GM18505 (cell line): ENCODE data around the gene CD3G.

Experiments used
- ATAC-seq: cut with Tn5 transposase; IDR thresholded peaks from one replicate; pipeline ENCODE4 v1.9.1; 2021; ENCODE audit not compliant: unreplicated experiment
- POLR2A ChIP-seq: IDR thresholded peaks from 4 replicates; pipeline ENCODE4 v1.6.1; 2011; ENCODE audit warnings: borderline replicate concordance; ENCODE audit not compliant: insufficient read depth, insufficient read length; ENCODE audit errors: extremely low read depth

CD3G gene

DNA sequence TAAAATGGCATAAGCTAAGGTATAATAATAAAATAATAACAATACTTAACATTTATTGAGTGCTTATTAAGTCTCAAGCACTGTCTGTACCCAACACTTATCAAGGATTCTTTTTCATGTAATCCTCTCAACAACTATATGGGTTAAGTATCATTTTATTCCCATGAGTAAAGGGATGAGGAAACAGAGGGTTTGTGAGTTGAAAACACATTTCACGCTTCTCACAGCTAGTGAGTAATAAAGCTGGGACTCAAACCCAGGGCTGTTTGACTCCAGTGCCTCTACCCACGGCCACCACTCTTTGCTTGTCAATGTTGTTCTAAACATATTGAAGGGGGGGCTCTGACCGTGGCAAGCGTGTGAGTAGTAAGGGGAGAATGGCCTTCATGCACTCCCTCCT, 30.9 kb upstream of the CD3G start:
- ATAC-seq = no peak
- no peak for TF ChIP-seq POLR2A

DNA sequence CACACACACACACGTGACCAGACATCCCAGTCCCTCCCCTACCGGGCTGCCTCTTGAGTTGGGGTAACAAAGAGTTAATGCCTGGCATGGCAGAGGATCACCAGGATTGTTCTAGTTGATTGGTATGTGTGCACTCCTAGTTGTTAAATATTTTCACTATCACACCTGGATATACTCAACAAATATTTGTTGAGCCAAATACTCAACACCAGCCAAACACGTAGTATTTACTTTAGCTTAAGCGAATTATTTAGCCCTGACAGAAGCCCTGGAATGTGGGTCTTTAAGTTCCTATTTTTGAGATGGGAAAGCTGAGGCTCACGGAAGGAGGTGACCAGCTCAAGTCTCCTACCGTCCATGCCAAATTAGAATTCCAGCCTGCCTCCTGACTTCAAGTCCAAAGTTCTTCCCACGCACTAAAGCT, 29.1 kb upstream of the CD3G start:
- TF ChIP-seq POLR2A = no peak
- ATAC-seq = no peak

- no peak for ATAC-seq
- no peak for TF ChIP-seq POLR2A
Observed at GRCh38 chr11:118318124-118318523, 26.0 kb upstream of the CD3G start.

GRCh38 chr11:118318581-118319336, 25.4 kb upstream of the CD3G start:
- TF ChIP-seq POLR2A = no peak
- ATAC-seq = no peak

DNA sequence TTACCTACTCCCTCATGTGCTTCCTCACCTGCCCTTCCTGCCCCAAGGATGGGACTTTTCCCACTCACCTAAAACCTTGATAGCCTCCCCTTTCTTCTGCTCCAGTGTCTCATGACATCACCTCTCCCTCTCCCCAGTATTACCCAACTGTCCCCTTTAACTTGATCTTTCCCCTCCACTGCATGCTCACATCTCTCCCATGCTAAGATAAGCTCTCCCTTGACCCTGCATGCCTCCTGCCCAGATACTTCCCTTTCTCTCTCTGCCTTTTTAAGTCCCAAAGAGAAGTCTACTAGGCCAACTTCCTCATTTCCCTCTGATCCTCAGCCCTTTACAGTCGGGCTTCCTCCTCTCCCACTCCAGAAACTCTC, 24.8 kb upstream of the CD3G start:
- TF ChIP-seq POLR2A = no peak
- ATAC-seq = no peak

DNA sequence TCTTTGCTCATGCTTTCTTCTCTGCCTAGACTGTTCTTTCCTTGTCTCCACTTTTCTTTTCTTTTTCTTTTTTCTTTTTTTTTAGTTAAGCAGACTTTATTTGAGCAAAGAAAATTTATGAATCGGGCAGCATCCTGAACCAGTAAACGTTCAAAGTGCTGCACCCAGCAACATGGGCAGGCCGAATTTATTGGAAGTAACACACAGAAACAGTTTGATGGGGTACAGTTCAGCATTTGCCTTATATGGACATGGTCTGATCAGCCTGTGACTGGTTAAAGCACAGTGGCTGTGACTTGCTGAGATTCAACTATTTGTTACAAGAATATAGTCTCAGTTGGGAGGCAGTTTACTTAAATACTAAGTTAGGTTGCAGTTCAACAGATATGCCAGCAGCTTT, 23.6 kb upstream of the CD3G start:
- ATAC-seq = no peak
- no peak for TF ChIP-seq POLR2A

DNA sequence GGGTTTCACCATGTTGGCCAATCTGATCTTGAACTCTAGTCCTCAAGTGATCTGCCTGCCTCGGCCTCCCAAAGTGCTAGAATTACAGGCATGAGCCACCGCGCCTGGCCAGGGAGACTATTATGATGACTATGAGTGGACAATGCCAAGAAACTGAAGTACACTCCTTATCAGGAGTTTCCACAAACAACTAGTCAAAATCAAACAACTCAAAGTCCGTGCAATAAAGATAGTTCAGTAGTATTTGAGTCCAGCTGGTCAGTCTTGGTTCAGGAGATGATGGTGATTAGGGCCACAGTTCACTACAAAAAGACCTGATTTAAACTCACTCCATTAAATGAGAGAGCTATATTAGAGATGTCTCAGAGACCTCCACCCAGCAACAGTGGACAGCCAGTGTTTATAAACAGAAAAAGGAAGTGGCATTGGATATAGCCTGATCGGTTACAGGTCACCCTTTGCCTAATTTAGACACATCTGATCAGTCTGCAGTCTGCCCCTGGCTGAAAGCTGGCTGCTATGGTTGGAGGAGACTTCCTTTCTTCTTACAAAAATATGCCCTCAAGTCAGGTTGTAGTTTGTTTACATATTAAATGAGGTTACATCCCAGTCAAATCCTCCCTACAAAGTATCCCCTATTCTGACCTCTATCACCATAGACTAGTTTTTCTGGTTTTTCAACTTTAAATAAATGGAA, 22.6 kb upstream of the CD3G start:
- ATAC-seq = no peak
- no peak for TF ChIP-seq POLR2A

DNA sequence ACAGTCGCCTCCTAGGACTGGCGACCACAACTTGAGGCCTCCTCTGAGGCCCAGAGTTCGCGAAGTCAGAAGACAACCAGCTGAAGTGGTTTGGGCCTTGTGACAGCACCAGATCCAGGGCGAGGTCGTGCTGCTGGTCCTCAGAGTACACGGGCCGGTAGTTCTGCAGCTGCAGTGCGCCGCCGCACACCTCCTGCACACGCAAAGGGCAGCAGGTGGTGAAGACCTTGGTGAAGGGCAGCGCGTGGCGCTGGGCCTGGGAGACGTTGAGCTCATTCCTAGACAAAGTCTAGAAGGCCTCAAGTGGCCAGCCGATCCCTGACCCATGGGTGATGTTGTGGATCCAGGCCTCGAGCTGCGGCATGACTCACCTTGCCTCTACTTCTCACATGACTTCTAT, 21.4 kb upstream of the CD3G start:
- TF ChIP-seq POLR2A = no peak
- no peak for ATAC-seq

- no peak for ATAC-seq
- TF ChIP-seq POLR2A = no peak
Observed at GRCh38 chr11:118325283-118325682, 18.9 kb upstream of the CD3G start.

DNA sequence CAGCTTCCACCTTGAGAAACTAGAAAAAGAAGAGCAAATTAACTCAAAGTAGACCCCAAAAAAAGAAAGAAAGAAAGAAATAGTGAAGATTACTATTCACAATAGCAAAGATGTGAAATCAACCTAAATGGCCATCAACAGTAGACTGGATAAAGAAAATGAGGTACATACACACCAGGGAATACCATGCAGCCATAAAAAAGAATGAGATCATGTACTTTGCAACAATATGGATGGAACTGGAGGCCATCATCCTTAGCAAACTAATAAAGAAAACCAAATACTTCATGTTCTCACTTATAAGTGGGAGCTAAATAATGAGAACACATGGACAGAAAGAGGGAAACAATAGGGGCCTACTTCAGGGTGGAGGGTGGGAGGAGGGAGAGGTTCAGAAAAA, 15.4 kb upstream of the CD3G start:
- no peak for TF ChIP-seq POLR2A
- ATAC-seq = no peak

DNA sequence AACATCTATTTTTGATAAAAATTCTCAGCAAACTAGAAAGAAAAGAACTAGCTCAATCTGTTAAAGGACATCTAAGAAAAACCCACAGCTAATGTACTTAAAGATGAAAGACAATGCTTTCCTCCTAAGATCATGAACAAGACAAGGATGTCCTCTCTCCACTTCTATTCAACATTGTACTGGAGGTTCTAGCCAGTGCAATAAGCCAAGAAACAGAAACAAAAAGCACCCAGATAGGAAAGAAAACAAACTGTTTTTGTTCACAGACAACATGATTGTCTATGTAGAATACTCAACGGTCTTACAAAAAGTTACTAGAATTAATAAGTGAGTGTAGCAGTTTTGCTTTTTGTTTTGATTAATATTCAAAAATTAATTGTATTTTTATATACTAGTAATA, 9.4 kb upstream of the CD3G start:
- no peak for ATAC-seq
- no peak for TF ChIP-seq POLR2A

DNA sequence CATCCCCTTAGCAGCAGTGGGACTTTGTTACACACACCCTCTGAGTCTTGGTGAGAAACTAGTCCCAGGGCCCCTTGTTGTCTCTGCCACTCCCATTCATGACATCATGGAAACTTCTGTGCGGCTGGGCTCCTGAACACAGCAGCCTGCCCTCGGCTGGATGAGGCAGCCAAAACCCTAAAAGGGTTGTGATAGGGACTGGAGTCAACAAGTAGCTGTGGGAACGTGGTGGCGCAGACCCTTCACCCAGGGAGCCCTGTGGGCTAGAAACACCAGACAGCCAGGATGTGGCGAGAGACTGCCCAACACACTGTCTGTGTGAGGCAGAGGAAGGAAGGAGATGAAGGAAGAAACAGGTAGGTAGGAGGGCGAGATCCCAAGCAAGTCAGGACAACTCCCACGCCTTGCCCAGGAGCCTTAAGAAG, 5.5 kb upstream of the CD3G start:
- no peak for ATAC-seq
- no peak for TF ChIP-seq POLR2A

- ATAC-seq = no peak
- TF ChIP-seq POLR2A = no peak
Observed at GRCh38 chr11:118339281-118339961, 4.7 kb upstream of the CD3G start.

DNA sequence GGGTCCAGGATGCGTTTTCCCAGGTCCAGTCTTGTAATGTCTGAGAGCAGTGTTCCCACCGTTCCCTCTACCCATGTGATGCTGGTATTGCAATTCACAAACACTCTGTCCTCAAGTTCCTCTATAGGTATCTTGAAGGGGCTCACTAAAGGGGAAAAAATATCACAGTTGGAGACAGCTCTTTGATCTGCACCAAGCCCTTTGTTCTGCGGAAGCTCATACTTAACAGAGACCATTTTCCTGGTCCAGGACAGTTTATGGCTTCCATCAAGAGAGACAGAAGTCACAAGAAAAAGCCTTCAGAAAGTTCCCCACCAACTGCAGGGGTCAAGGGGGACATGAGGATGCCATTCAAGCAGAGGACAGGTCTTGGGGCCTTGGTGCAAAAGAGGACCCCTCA, 3.7 kb upstream of the CD3G start:
- no peak for ATAC-seq
- TF ChIP-seq POLR2A = no peak
